Activated naive CD8-positive, alpha-beta T cell treated with anti-CD3 and anti-CD28 coated beads, Interleukin-2, amount 50 U/mL, for 24 hours (primary cell): ENCODE data around the gene BAHCC1.

Experiments
- ATAC-seq: fragments of 150-1000 bp; cut with Tn5 transposase; one replicate; pipeline ENCODE4 v1.10.0; 2021
- DNase-seq: peaks from one replicate; pipeline ENCODE4 v3.0.0; 2021
- H3K27ac Mint-ChIP-seq: one replicate; pipeline ENCODE4 v1.8.0; 2021; ENCODE audit warnings: mild to moderate bottlenecking, mixed read lengths
- H3K27me3 Mint-ChIP-seq: one replicate; pipeline ENCODE4 v1.8.0; 2021; ENCODE audit warnings: mixed read lengths
- H3K36me3 Mint-ChIP-seq: one replicate; pipeline ENCODE4 v1.8.0; 2021; ENCODE audit warnings: low read depth, mixed read lengths
- H3K4me1 Mint-ChIP-seq: one replicate; pipeline ENCODE4 v1.8.0; 2021; ENCODE audit warnings: mixed read lengths
- H3K4me3 Mint-ChIP-seq: one replicate; pipeline ENCODE4 v1.8.0; 2021; ENCODE audit warnings: mild to moderate bottlenecking, moderate library complexity, mixed read lengths
- H3K9me3 Mint-ChIP-seq: one replicate; pipeline ENCODE4 v1.8.0; 2021; ENCODE audit warnings: mixed read lengths

The BAHCC1 gene

GRCh38 chr17:81452551-81452950 is 57.3 kb downstream of the BAHCC1 start:
- Mint-ChIP-seq H3K27ac (no peak overlapping the region), H3K4me3 (no peak overlapping the region), H3K9me3 (no peaks in the 10 kb centered on the region), H3K36me3 (no peaks in the 10 kb centered on the region), H3K27me3 (no peaks in the 10 kb centered on the region), H3K4me1 (peaks cover 4% of the 10 kb centered on the region)
- DNase-seq (no peak), ATAC-seq (no peak)

- DNase-seq (no peak), ATAC-seq (no peak)
- Mint-ChIP-seq H3K27ac (no peak overlapping the region), H3K9me3 (no peaks in the 10 kb centered on the region), H3K4me3 (no peak overlapping the region), H3K36me3 (no peaks in the 10 kb centered on the region), H3K27me3 (no peaks in the 10 kb centered on the region), H3K4me1 (peaks cover 4% of the 10 kb centered on the region)
Observed at GRCh38 chr17:81453076-81453475, 57.8 kb downstream of the BAHCC1 start.

DNA sequence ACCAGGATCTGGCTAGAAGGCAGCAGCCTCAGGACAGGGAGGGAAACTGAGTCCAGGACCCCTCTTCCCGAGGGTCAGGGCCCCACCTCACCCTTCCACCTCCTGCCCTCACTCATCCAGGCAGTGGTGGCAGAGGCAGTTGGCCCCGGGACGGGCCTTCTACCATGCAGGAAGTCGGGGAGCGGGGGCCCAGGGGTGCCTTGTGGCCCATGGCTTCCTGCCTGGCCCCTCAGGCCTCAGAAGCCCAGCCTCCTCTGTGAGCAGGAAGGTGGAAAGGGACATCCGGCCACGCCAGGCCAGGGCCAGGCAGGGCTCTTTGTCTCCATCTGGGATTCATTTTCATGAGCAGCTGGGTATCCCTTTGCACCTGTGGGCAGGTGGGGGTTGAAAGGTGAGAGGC is 58.5 kb downstream of the BAHCC1 start:
- H3K27me3 Mint-ChIP-seq = no peaks in the 10 kb centered on the region
- DNase-seq (peak; percentile 35), ATAC-seq (peak; percentile 23)
- H3K9me3 Mint-ChIP-seq = no peaks in the 10 kb centered on the region
- no peak overlapping the region for H3K4me3 Mint-ChIP-seq
- no peaks in the 10 kb centered on the region for H3K36me3 Mint-ChIP-seq
- H3K27ac Mint-ChIP-seq = no peak overlapping the region
- peaks cover 4% of the 10 kb centered on the region for H3K4me1 Mint-ChIP-seq

GRCh38 chr17:81454473-81454872 is 59.2 kb downstream of the BAHCC1 start:
- Mint-ChIP-seq H3K4me1 (peaks cover 4% of the 10 kb centered on the region), H3K27ac (no peak overlapping the region), H3K4me3 (no peak overlapping the region), H3K9me3 (no peaks in the 10 kb centered on the region), H3K27me3 (no peaks in the 10 kb centered on the region), H3K36me3 (no peaks in the 10 kb centered on the region)
- DNase-seq (no peak), ATAC-seq (no peak)

- H3K36me3 Mint-ChIP-seq = no peaks in the 10 kb centered on the region
- no peak for DNase-seq
- no peak overlapping the region for H3K4me3 Mint-ChIP-seq
- H3K4me1 Mint-ChIP-seq = peaks cover 4% of the 10 kb centered on the region
- ATAC-seq = no peak
- H3K27ac Mint-ChIP-seq = no peak overlapping the region
- H3K9me3 Mint-ChIP-seq = no peaks in the 10 kb centered on the region
- no peaks in the 10 kb centered on the region for H3K27me3 Mint-ChIP-seq
Observed at GRCh38 chr17:81455387-81455786, 60.1 kb downstream of the BAHCC1 start.

DNA sequence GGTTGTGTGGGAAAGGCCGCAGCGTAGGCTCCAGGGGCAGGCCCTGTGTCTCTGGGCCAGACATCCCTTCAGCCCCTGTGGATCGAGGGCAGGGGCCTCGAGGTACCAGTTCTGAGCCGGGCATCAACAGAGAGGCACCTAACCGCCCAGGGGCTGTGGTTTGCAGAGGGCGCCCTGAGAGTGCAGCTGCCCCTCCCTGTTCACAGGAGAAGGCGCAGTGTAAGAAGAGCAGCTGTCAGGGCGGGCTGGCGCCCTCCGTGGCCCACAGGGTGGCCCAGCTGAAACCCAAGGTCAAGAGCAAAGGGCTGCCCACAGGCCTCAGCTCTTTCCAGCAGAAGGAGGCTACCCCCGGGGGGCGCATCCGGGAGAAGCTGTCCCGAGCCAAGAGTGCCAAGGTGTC is 60.8 kb downstream of the BAHCC1 start:
- Mint-ChIP-seq H3K27ac (no peak overlapping the region), H3K36me3 (no peaks in the 10 kb centered on the region), H3K4me3 (no peak overlapping the region), H3K27me3 (no peaks in the 10 kb centered on the region), H3K4me1 (peaks cover 4% of the 10 kb centered on the region), H3K9me3 (no peaks in the 10 kb centered on the region)
- ATAC-seq (no peak), DNase-seq (no peak)

DNA sequence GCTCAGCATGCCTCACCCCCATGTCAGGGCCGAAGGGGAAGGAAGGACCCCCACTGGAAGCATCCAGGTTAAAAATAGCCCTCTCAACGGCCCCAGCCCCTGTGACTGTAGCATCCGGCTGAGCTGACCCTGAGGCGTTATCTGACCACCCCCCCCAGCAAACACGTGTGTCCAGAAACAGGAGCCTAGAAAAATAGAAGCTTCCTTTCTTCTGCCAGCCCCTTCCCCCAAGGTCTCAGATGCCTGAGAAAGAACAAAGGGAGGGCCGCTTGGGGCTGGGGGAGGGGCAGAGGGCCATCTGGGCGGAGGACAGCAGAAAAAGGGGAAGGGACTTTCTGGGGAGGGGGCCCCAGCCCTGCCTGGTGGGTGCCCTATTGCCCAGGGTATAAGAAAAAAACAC is 61.5 kb downstream of the BAHCC1 start:
- H3K27ac Mint-ChIP-seq = no peak overlapping the region
- DNase-seq = no peak
- H3K27me3 Mint-ChIP-seq = no peaks in the 10 kb centered on the region

DNA sequence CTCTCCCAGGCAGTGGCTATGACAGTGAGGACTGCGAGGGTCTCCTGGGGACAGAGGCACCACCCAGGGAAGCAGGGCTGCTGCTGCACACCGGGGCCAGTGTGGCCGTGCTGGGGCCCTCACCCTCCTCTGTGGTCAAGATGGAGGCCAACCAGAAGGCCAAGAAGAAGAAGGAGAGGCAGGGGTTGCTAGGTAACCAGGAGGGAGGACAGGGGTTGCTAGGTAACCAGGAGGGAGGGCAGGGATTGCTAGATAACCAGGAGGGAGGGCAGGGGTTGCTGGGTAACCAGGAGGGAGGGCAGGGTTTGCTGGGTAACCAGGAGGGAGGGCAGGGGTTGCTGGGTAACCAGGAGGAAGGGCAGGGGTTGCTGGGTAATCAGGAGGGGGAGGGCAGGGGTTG is 62.1 kb downstream of the BAHCC1 start:
- ATAC-seq (no peak), DNase-seq (no peak)
- Mint-ChIP-seq H3K4me3 (no peak overlapping the region), H3K4me1 (peaks cover 4% of the 10 kb centered on the region), H3K27me3 (no peaks in the 10 kb centered on the region), H3K9me3 (no peaks in the 10 kb centered on the region), H3K27ac (no peak overlapping the region), H3K36me3 (no peaks in the 10 kb centered on the region)

More for the DNA sequence above, 61.5 kb downstream of the BAHCC1 start:
- ATAC-seq = no peak
- H3K9me3 Mint-ChIP-seq = no peaks in the 10 kb centered on the region
- no peak overlapping the region for H3K4me3 Mint-ChIP-seq
- peaks cover 4% of the 10 kb centered on the region for H3K4me1 Mint-ChIP-seq
- H3K36me3 Mint-ChIP-seq = no peaks in the 10 kb centered on the region

GRCh38 chr17:81457917-81458555 is 62.8 kb downstream of the BAHCC1 start:
- DNase-seq = no peak
- H3K27ac Mint-ChIP-seq = no peak overlapping the region
- H3K36me3 Mint-ChIP-seq = no peaks in the 10 kb centered on the region
- H3K9me3 Mint-ChIP-seq = no peaks in the 10 kb centered on the region
- no peak for ATAC-seq
- H3K4me3 Mint-ChIP-seq = no peak overlapping the region
- H3K27me3 Mint-ChIP-seq = no peaks in the 10 kb centered on the region
- H3K4me1 Mint-ChIP-seq = peaks cover 4% of the 10 kb centered on the region

- H3K9me3 Mint-ChIP-seq = no peaks in the 10 kb centered on the region
- ATAC-seq = no peak
- H3K4me1 Mint-ChIP-seq = no peaks in the 10 kb centered on the region
- no peaks in the 10 kb centered on the region for H3K36me3 Mint-ChIP-seq
- no peaks in the 10 kb centered on the region for H3K27me3 Mint-ChIP-seq
- H3K27ac Mint-ChIP-seq = no peak overlapping the region
- no peak overlapping the region for H3K4me3 Mint-ChIP-seq
- no peak for DNase-seq
Observed at GRCh38 chr17:81458628-81459027, 63.4 kb downstream of the BAHCC1 start.

GRCh38 chr17:81459224-81459623 is 64.0 kb downstream of the BAHCC1 start:
- Mint-ChIP-seq H3K36me3 (no peaks in the 10 kb centered on the region), H3K4me3 (no peak overlapping the region), H3K27me3 (no peaks in the 10 kb centered on the region), H3K27ac (no peak overlapping the region), H3K9me3 (no peaks in the 10 kb centered on the region), H3K4me1 (no peaks in the 10 kb centered on the region)
- no peak for DNase-seq
- no peak for ATAC-seq

- ATAC-seq (no peak), DNase-seq (no peak)
- Mint-ChIP-seq H3K4me3 (no peak overlapping the region), H3K4me1 (no peaks in the 10 kb centered on the region), H3K9me3 (no peaks in the 10 kb centered on the region), H3K27me3 (no peaks in the 10 kb centered on the region), H3K27ac (no peak overlapping the region), H3K36me3 (no peaks in the 10 kb centered on the region)
Observed at GRCh38 chr17:81459864-81460263, 64.6 kb downstream of the BAHCC1 start.

DNA sequence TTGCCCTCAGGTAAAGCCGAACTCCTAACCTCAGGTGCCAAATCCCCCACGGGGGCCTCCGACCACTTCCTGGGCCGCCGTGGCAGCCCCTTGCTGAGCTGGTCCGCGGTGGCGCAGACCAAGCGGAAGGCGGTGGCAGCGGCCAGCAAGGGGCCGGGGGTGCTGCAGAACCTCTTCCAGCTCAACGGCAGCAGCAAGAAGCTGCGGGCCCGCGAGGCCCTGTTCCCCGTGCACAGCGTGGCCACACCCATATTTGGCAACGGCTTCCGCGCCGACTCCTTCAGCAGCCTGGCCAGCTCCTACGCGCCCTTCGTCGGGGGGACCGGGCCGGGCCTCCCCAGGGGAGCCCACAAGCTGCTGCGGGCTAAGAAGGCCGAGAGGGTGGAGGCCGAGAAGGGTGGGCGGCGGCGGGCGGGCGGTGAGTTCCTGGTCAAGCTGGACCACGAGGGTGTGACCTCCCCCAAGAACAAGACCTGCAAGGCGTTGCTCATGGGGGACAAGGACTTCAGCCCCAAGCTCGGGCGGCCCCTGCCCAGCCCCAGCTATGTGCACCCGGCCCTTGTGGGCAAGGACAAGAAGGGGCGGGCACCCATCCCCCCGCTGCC is 65.7 kb downstream of the BAHCC1 start:
- H3K4me1 Mint-ChIP-seq = no peaks in the 10 kb centered on the region
- H3K27me3 Mint-ChIP-seq = no peaks in the 10 kb centered on the region
- H3K36me3 Mint-ChIP-seq = no peaks in the 10 kb centered on the region

GRCh38 chr17:81461607-81462500 is 66.6 kb downstream of the BAHCC1 start:
- no peak for ATAC-seq
- Mint-ChIP-seq H3K36me3 (no peaks in the 10 kb centered on the region), H3K9me3 (no peaks in the 10 kb centered on the region), H3K27me3 (no peaks in the 10 kb centered on the region), H3K4me1 (no peaks in the 10 kb centered on the region), H3K4me3 (no peak overlapping the region), H3K27ac (no peak overlapping the region)
- DNase-seq = no peak

More for the DNA sequence above, 65.7 kb downstream of the BAHCC1 start:
- no peak for DNase-seq
- no peak overlapping the region for H3K27ac Mint-ChIP-seq
- H3K9me3 Mint-ChIP-seq = no peaks in the 10 kb centered on the region
- ATAC-seq = no peak
- H3K4me3 Mint-ChIP-seq = no peak overlapping the region

DNA sequence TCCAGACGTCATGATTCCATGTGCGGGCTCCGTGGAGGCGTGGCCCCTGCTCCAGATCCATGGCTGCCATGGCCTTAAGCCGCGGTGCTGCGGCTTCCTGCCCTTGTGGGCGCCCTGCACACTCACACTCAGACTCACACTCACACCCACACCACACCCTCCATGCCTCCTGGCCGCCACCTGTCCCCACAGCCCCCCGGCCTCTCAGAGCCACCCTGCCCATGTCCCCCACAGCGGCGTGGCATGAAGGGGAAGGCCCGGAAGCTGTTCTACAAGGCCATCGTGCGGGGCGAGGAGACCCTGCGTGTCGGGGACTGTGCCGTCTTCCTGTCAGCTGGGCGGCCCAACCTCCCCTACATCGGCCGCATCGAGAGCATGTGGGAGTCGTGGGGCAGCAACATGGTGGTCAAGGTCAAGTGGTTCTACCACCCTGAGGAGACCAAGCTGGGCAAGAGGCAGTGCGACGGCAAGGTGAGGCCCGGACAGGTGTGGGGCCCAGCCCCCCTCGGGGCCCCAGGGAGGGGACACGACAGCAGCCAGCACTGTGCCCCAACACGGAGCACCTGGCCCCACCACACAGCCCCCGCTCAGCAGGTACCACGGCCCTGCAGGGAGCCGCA is 67.4 kb downstream of the BAHCC1 start:
- Mint-ChIP-seq H3K27ac (no peak overlapping the region), H3K36me3 (no peaks in the 10 kb centered on the region), H3K27me3 (no peaks in the 10 kb centered on the region), H3K4me3 (no peak overlapping the region), H3K9me3 (no peaks in the 10 kb centered on the region), H3K4me1 (no peaks in the 10 kb centered on the region)
- ATAC-seq (no peak), DNase-seq (no peak)
